Thoracic aorta endothelial cell (primary cell): ENCODE data around the gene PAX5. TPM values are rescaled to one million over a fixed set of nuclear protein-coding genes. Genes with fewer than 3 reads are reported as not detected.

Experiments
- small RNA-seq: library from RNA; depleted of rRNA; stranded (forward); fragments of <200 nt; gene quantifications from one replicate; pipeline ENCODE3, GENCODE V24; 2012
- total RNA-seq: library from RNA; depleted of rRNA; stranded (reverse); fragments of >200 nt; gene quantifications from 2 replicates; pipeline ENCODE4 v1.2.3, GENCODE V29; 2012

The PAX5 gene
- total RNA-seq: not detected in 2 replicates

GRCh38 chr9:37033682-37034304 lies at the start of gene PAX5:
Gene PAX5, minus strand, starts transcription at chr9:37034268. Its CDS starts 237 bp downstream, at chr9:37034031.

Small RNAs within 50 kb of the gene (small RNA-seq; reads per million reads assigned to genes)
- gene MIR4475 (not detected), gene MIR4476 (not detected), gene MIR4540 (not detected)

Other genes starting within 250 kb of the PAX5 start
- 19.9 and 22.3 TPM in 2 replicates for gene ZCCHC7, start 86.3 kb upstream of the PAX5 start, total RNA-seq